Caco-2 (cell line): ENCODE data around the gene ADGRA1. TPM values are rescaled to one million over a fixed set of nuclear protein-coding genes. Genes with fewer than 3 reads are reported as not detected.

Experiments used
- BruUV-seq: library from RNA; stranded (reverse); fragments of 400-500 nt; replicated peaks from 2 replicates; lab custom pipeline; 2021; lab: Mats Ljungman, UMichigan
- CTCF ChIA-PET: fragments of 300-600 bp; sonication (Branson Sonifier 250); formaldehyde crosslinking; loops from one replicate; lab custom pipeline; 2022; ENCODE audit warnings: antibody characterized with exemption; lab: Charles Lee
- POLR2A ChIA-PET: fragments of 300-600 bp; sonication (Branson Sonifier 250); formaldehyde crosslinking; loops from one replicate; lab custom pipeline; 2022; ENCODE audit warnings: antibody characterized with exemption; lab: Charles Lee
- DNase-seq, 2 experiments: peaks; one replicate each; pipeline versions ENCODE4 v3.0.0 to v3.0.0-alpha.2; 2020 to 2022
- H3K27me3 ChIP-seq: replicated peaks from 2 replicates; pipeline ENCODE4 v1.6.0; 2011; ENCODE audit warnings: low read length; ENCODE audit not compliant: control insufficient read depth, insufficient read depth
- H3K36me3 ChIP-seq: 2 replicates; pipeline ENCODE4 v1.5.1; 2011; ENCODE audit warnings: low read length; ENCODE audit not compliant: control insufficient read depth, insufficient read depth
- H3K4me1 ChIP-seq: fragments of 250-450 bp; sonication (Bioruptor Pico); 2 replicates; pipeline ENCODE4 v1.5.1; 2020; ENCODE audit warnings: mild to moderate bottlenecking
- H3K4me3 ChIP-seq: 2 replicates; pipeline ENCODE4 v1.5.1; 2011; ENCODE audit warnings: low read depth, mild to moderate bottlenecking, control low read depth, low read length
- H3K9me3 ChIP-seq: fragments of 250-450 bp; sonication (Bioruptor Pico); 2 replicates; pipeline ENCODE4 v1.5.1; 2020; ENCODE audit warnings: mild to moderate bottlenecking, moderate library complexity
- H3K27ac Mint-ChIP-seq: one replicate; pipeline ENCODE4 v1.8.0; 2022; ENCODE audit warnings: mixed read lengths; ENCODE audit not compliant: unreplicated experiment
- H3K27me3 Mint-ChIP-seq: one replicate; pipeline ENCODE4 v1.8.0; 2022; ENCODE audit warnings: mixed read lengths; ENCODE audit not compliant: insufficient read depth, unreplicated experiment
- H3K36me3 Mint-ChIP-seq: one replicate; pipeline ENCODE4 v1.8.0; 2022; ENCODE audit warnings: mild to moderate bottlenecking, mixed read lengths; ENCODE audit not compliant: insufficient read depth, unreplicated experiment
- H3K4me1 Mint-ChIP-seq: one replicate; pipeline ENCODE4 v1.8.0; 2022; ENCODE audit warnings: low read depth, mixed read lengths; ENCODE audit not compliant: unreplicated experiment
- H3K4me3 Mint-ChIP-seq: one replicate; pipeline ENCODE4 v1.8.0; 2022; ENCODE audit warnings: mild to moderate bottlenecking, moderate library complexity, mixed read lengths; ENCODE audit not compliant: unreplicated experiment
- H3K9me3 Mint-ChIP-seq: one replicate; pipeline ENCODE4 v1.8.0; 2022; ENCODE audit warnings: mixed read lengths; ENCODE audit not compliant: unreplicated experiment
- intact Hi-C: fragments of 100-400 bp; cut with micrococcal nuclease; formaldehyde crosslinking; loops from one replicate; pipeline ENCODE4 v1.10.0; 2022; ENCODE audit not compliant: unreplicated experiment
- total RNA-seq: library from RNA; stranded (reverse); gene quantifications from 2 replicates; pipeline ENCODE4 v1.2.3, GENCODE V29; 2022
- TF ChIP-seq, protein P1 (sequence below), 2 experiments: fragments of 200-600 bp in 1 of 2; IDR thresholded peaks; 1 replicate in 1 of 2; 2 replicates in 1 of 2; pipeline versions ENCODE4 v1.5.1 to v1.8.0; 2011 to 2022; ENCODE audit warnings: antibody characterized with exemption in 1 of 2, control low read depth in 1 of 2, inconsistent platforms in 1 of 2, low read depth in 1 of 2, low read length in 1 of 2, mild to moderate bottlenecking in 1 of 2, moderate library complexity in 1 of 2; ENCODE audit not compliant: insufficient read depth in 1 of 2, severe bottlenecking in 1 of 2, unreplicated experiment in 1 of 2

Gene ADGRA1
- total RNA-seq, 1 experiment from 2014 or later = not detected

DNA sequence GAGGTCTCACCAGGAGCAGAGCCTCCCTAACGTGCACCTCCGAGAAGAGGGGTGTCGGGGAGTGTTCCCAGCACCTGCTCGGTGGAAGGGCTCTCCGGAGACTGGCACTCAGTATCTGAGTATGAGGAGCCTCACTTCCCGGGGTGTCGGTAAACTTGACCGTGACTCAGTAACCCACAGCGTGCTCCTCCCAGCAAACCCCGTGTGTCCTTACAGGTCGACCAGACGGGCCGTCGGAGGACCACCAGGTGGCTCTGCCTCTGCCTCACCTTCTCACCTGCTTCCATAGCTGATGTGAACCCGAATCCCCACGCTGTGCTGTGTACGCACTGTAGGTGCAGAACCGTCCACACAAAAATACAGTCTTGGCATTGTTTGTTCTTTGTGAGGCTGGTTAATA lies 43.3 kb downstream of the ADGRA1 start:
- peaks cover 8% of the 10 kb centered on the region for H3K9me3 ChIP-seq
- Mint-ChIP-seq H3K36me3 (peaks cover 6% of the 10 kb centered on the region), H3K27me3 (peaks cover 10% of the 10 kb centered on the region), H3K9me3 (no peaks in the 10 kb centered on the region), H3K4me1 (no peaks in the 10 kb centered on the region), H3K27ac (no peak overlapping the region), H3K4me3 (no peak overlapping the region)
- ChIA-PET CTCF (no interaction called here), POLR2A (no interaction called here)
- H3K27me3 ChIP-seq = no peaks in the 10 kb centered on the region
- DNase-seq = peak in 1 of 2 experiments; percentile 42
- H3K36me3 ChIP-seq = no peaks in the 10 kb centered on the region
- H3K4me1 ChIP-seq = no peaks in the 10 kb centered on the region
- intact Hi-C loops = no loop called here
- no peak overlapping the region for H3K4me3 ChIP-seq
- no TSS peak for BruUV-seq
- TF ChIP-seq, protein P1, sequence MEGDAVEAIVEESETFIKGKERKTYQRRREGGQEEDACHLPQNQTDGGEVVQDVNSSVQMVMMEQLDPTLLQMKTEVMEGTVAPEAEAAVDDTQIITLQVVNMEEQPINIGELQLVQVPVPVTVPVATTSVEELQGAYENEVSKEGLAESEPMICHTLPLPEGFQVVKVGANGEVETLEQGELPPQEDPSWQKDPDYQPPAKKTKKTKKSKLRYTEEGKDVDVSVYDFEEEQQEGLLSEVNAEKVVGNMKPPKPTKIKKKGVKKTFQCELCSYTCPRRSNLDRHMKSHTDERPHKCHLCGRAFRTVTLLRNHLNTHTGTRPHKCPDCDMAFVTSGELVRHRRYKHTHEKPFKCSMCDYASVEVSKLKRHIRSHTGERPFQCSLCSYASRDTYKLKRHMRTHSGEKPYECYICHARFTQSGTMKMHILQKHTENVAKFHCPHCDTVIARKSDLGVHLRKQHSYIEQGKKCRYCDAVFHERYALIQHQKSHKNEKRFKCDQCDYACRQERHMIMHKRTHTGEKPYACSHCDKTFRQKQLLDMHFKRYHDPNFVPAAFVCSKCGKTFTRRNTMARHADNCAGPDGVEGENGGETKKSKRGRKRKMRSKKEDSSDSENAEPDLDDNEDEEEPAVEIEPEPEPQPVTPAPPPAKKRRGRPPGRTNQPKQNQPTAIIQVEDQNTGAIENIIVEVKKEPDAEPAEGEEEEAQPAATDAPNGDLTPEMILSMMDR (IDR thresholded peaks at IDR 0.05; ENCODE audit: insufficient read depth in 1 of 2, low read depth in 1 of 2, low read length in 1 of 2, severe bottlenecking in 1 of 2, unreplicated experiment in 1 of 2) = peak in 1 of 2 experiments; percentile 14

GRCh38 chr10:133131734-133132472 lies 44.2 kb downstream of the ADGRA1 start:
- peak in 1 of 2 experiments; percentile 33 for DNase-seq
- no peak overlapping the region for H3K27ac Mint-ChIP-seq
- Histone ChIP-seq H3K36me3 (no peaks in the 10 kb centered on the region), H3K9me3 (peaks cover 8% of the 10 kb centered on the region), H3K4me1 (no peaks in the 10 kb centered on the region), H3K27me3 (no peaks in the 10 kb centered on the region), H3K4me3 (no peak overlapping the region)
- CTCF ChIA-PET = no interaction called here
- H3K9me3 Mint-ChIP-seq = no peaks in the 10 kb centered on the region
- no peak overlapping the region for H3K4me3 Mint-ChIP-seq
- TF ChIP-seq, protein P1 (IDR thresholded peaks at IDR 0.05; ENCODE audit: insufficient read depth in 1 of 2, low read depth in 1 of 2, low read length in 1 of 2, severe bottlenecking in 1 of 2, unreplicated experiment in 1 of 2) = no peak
- POLR2A ChIA-PET = no interaction called here
- H3K27me3 Mint-ChIP-seq = peaks cover 10% of the 10 kb centered on the region
- H3K4me1 Mint-ChIP-seq = no peaks in the 10 kb centered on the region
- H3K36me3 Mint-ChIP-seq = peaks cover 6% of the 10 kb centered on the region
- intact Hi-C loops = no loop called here
- no TSS peak for BruUV-seq

DNA sequence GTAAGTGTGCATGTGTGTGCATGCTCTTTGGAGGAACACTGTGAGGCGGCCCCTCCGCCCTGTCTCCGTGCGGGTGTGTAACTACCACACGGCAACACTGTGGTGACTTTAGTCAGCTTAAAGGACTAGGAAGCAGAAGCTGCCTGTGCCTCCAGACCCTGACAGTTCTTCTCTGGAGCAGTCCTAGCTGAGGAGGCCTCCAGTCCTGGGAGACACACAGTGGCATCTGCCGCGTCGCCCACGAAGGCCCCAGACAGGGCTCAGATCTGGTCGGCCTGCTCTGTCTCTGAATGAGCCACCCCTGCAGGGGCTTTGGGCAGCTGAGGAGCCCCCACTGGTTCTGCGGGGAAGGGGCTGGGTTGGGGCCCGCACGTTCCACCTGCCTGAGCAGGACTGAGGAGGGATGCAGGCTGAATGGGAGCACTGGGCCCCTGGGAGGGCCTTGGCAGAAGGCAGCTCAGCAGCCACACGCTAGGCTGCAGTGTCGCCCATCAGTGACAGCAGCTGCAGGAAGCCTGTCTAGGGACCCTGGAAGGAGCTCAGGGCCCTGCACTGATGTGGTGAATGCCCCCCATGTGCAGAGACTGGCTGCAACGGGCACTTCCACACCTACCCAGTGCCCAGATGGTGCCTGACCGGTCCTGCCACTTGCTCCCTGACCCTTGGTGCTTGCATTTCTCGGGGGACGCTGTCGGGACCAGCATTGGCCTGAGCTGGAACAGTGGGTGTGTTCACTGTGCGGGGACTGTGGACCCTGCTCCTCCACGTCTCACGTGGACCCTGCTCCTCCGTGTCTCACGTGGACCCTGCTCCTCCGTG lies 45.0 kb downstream of the ADGRA1 start:
- peaks cover 5% of the 10 kb centered on the region for H3K9me3 ChIP-seq
- TF ChIP-seq, protein P1 (IDR thresholded peaks at IDR 0.05; ENCODE audit: insufficient read depth in 1 of 2, low read depth in 1 of 2, low read length in 1 of 2, severe bottlenecking in 1 of 2, unreplicated experiment in 1 of 2) = no peak
- Mint-ChIP-seq H3K4me3 (no peak overlapping the region), H3K27me3 (peaks cover 10% of the 10 kb centered on the region), H3K4me1 (no peaks in the 10 kb centered on the region), H3K27ac (no peak overlapping the region), H3K9me3 (no peaks in the 10 kb centered on the region), H3K36me3 (peaks cover 6% of the 10 kb centered on the region)
- no peak overlapping the region for H3K4me3 ChIP-seq
- BruUV-seq = no TSS peak
- H3K36me3 ChIP-seq = no peaks in the 10 kb centered on the region
- H3K27me3 ChIP-seq = no peaks in the 10 kb centered on the region
- POLR2A ChIA-PET = no interaction called here
- CTCF ChIA-PET = no interaction called here
- DNase-seq = peak in 1 of 2 experiments; percentile 36
- H3K4me1 ChIP-seq = no peaks in the 10 kb centered on the region
- intact Hi-C loops = no loop called here
